NK-92 (cell line): Measurements from ENCODE around the gene OR5AL1.
"Not testable (repeated sequence)": the region's sequence is repeated elsewhere in the genome, so short reads cannot be mapped to it uniquely, and the experiment has no call there.

ENCODE experiments used
- DNase-seq: peaks from one replicate; lab custom pipeline; 2025; ENCODE audit not compliant: unreplicated experiment; lab: John Stamatoyannopoulos, UW

OR5AL1 gene

GRCh38 chr11:56412396-56412795 is at the start of gene OR5AL1:
TSS of gene OR5AL1 (plus strand) at chr11:56412696.
- no peak for DNase-seq

GRCh38 chr11:56375324-56375723 is 37.2 kb upstream of the OR5AL1 start, which contains the start of gene OR8U1:
TSS of gene OR8U1 (plus strand) at chr11:56375624. CDS start at chr11:56375624, 0 bp downstream.
- no peak for DNase-seq

GRCh38 chr11:56380120-56380519 is 32.4 kb upstream of the OR5AL1 start:
- no peak for DNase-seq

- DNase-seq, result no peak
Measured at GRCh38 chr11:56394381-56394780, 18.1 kb upstream of the OR5AL1 start.

GRCh38 chr11:56396047-56396446 is 16.4 kb upstream of the OR5AL1 start:
- no peak for DNase-seq

GRCh38 chr11:56401858-56402461 is 10.5 kb upstream of the OR5AL1 start:
- DNase-seq, result not testable (repeated sequence)

GRCh38 chr11:56404393-56404792 is 8.1 kb upstream of the OR5AL1 start:
- no peak for DNase-seq

GRCh38 chr11:56410801-56411200 is 1.7 kb upstream of the OR5AL1 start:
- no peak for DNase-seq

GRCh38 chr11:56453521-56453920 is 41.0 kb downstream of the OR5AL1 start:
- no peak for DNase-seq

GRCh38 chr11:56457076-56457475 is 44.6 kb downstream of the OR5AL1 start:
- DNase-seq, result no peak
